GM18951 (cell line): ENCODE measurements around the gene BRF1.

Source experiments
- POLR2A ChIP-seq: IDR thresholded peaks from 4 replicates; pipeline ENCODE4 v1.6.1; 2011; ENCODE audit warnings: mild to moderate bottlenecking; ENCODE audit not compliant: insufficient read length, insufficient read depth; ENCODE audit errors: extremely low read depth
- in situ Hi-C: fragments of 300-500 bp; cut with MboI; formaldehyde crosslinking; loops from one replicate; pipeline ENCODE4 v1.12.0; 2022; ENCODE audit warnings: low sequenced_read_pairs, mixed read lengths, inconsistent platforms; ENCODE audit not compliant: unreplicated experiment

The BRF1 gene

GRCh38 chr14:105268736-105269354 is 32.0 kb downstream of the BRF1 start:
- in situ Hi-C loops: loop anchor here (10.0 kb wide), 1 partner anchor 64 kb away; no protein-coding TSS in a partner anchor
- no peak for TF ChIP-seq POLR2A

GRCh38 chr14:105267820-105268548 is 32.8 kb downstream of the BRF1 start:
- in situ Hi-C loops: loop anchor here (10.0 kb wide), 1 partner anchor 63 kb away; no protein-coding TSS in a partner anchor
- no peak for TF ChIP-seq POLR2A

- in situ Hi-C loops: loop anchor here (10.0 kb wide), 1 partner anchor 57 kb away; no protein-coding TSS in a partner anchor
- TF ChIP-seq POLR2A: no peak
Observed at GRCh38 chr14:105261781-105262180, 39.0 kb downstream of the BRF1 start.

DNA sequence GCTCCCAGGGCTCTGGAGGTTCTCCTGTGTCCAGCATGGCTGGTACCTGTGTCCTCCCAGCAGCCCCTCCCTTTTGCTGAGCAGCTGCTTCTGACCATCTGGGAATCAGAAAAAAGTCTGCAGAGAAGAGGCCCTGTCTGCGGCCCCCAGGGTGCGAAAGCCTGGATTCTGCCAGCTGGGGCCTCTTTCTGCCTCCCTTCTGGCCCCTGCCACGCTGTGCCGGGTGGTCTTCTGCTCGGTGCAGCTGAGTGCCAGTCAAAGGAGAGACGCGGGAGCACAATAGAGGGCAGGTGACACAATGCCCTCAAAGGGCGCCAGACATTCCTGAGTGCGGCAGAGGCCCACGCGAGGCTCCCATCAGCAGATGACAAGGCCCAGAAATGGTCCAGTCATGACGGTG is 39.8 kb downstream of the BRF1 start:
- in situ Hi-C loops: loop anchor here (10.0 kb wide), 1 partner anchor 56 kb away; no protein-coding TSS in a partner anchor
- TF ChIP-seq POLR2A: no peak

DNA sequence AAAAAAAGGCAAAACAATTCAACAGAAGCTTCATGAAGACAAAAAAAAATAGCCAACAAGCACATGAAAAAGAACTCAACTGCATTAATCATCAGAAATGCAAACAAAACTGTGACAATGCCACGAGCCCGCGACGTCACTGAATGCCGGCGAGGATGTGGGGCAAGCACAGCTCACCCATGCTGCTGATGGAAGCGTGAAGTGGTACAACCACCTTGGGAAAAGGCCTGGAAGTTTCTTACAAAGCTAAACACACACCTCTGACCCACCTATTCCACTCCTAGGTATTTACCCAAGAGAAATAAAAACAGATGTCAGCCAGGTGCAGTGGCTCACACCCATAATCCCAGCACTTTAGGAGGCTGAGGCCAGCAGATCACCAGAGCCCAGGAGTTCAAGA is 42.0 kb downstream of the BRF1 start:
- TF ChIP-seq POLR2A: no peak
- in situ Hi-C loops: no loop called here

- TF ChIP-seq POLR2A: no peak
- in situ Hi-C loops: no loop called here
Observed at GRCh38 chr14:105257464-105257863, 43.3 kb downstream of the BRF1 start.

DNA sequence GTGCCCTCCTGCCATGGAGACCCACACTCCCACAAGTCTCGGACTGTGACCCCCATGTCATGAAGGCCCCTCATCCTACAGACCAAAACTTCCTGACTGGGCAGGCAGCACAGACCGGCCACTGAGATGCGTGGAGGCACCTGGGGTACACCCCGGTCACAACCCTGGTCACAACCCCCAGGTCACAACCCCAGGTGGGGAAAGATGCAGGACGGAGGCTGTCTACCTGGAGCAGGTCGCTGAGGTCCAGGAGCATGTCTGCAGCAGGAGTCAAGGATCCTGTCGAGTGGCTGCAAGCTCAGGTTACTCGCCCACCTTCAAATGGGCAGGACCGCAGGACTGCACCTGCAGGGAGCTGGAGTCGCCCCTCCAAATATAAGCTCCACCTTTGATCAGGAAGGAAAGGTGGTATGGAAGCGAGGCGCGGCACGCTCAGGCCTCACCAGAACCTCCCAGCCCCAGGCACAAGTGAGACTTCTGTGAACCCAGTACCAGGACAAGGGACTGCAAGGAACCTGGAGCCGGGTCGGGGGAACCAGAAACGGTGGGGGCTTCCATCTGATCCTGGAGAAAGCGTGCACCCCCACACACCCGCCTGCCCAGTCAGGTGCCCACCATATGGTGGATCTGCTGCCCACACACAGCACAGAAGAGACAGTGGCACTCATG is 44.4 kb downstream of the BRF1 start:
- TF ChIP-seq POLR2A: no peak
- in situ Hi-C loops: no loop called here

GRCh38 chr14:105255021-105255507 is 45.7 kb downstream of the BRF1 start:
- in situ Hi-C loops: no loop called here
- no peak for TF ChIP-seq POLR2A

GRCh38 chr14:105253329-105253682 is 47.5 kb downstream of the BRF1 start:
- TF ChIP-seq POLR2A: no peak
- in situ Hi-C loops: no loop called here

GRCh38 chr14:105252552-105253328 is 48.1 kb downstream of the BRF1 start:
- no peak for TF ChIP-seq POLR2A
- in situ Hi-C loops: no loop called here

- no peak for TF ChIP-seq POLR2A
- in situ Hi-C loops: no loop called here
Observed at GRCh38 chr14:105251920-105252319, 48.9 kb downstream of the BRF1 start.

- no peak for TF ChIP-seq POLR2A
Observed at GRCh38 chr14:105250986-105251385, 49.8 kb downstream of the BRF1 start.

DNA sequence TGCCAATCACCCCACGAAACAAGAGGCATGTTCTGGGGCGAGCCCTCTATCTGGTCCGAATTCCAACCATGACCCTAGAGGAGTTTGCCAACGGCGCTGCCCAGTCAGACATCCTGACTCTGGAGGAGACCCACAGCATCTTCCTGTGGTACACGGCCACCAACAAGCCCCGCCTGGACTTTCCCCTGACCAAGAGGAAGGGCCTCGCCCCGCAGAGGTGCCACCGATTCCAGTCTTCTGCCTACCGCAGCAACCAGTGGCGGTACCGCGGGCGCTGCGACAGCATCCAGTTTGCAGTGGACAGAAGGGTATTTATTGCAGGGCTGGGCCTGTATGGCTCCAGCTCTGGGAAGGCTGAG is 50.8 kb downstream of the BRF1 start:
- no peak for TF ChIP-seq POLR2A
- in situ Hi-C loops: no loop called here

More at GRCh38 chr14:105250986-105251385, 49.8 kb downstream of the BRF1 start:
- in situ Hi-C loops: no loop called here
